HG03354 (cell line): ENCODE data around the gene MAGI2.

Experiments used
- ATAC-seq: cut with Tn5 transposase; IDR thresholded peaks from one replicate; pipeline ENCODE4 v1.9.1; 2021; ENCODE audit warnings: mild to moderate bottlenecking; ENCODE audit not compliant: unreplicated experiment, poor library complexity, severe bottlenecking

MAGI2 gene

DNA sequence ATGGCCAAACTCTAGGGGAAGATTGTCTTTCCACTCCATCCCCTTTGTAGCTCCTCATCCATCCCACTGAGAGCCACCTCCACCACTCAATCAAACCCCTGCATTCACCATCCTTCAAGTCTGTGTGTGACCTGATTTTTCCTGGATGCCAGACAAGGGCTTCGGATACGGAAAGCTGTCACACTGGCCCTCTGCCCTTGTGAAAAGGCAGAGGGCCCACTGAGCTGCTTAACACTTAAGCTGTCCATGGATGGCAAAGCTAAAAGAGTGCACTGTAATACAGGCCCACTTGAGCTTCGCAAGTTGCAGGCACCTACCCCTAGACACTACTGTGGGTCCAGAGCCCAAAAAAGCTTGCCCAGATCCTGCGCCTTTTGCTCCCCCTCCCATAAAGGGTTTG, 237.2 kb downstream of the MAGI2 start:
- ATAC-seq, result no peak

DNA sequence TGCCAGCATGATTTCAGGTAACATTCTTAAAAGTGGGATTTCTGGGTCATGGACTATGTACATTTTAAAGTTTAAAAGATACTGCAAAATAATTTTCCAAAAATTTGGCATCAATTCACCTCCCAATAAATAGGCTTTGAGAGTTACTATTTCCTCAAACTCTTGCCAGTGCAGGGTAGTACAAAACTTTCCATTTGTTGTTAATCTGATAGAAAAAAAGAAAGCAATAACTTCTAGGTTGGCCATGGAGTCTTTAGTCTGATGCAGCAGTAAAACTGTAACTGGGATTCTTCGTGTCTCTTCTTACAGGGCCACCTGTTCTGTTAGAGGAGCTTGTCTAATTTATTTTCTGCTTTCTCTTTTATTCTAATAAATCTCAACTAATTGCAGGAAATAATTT, 241.1 kb downstream of the MAGI2 start:
- no peak for ATAC-seq

DNA sequence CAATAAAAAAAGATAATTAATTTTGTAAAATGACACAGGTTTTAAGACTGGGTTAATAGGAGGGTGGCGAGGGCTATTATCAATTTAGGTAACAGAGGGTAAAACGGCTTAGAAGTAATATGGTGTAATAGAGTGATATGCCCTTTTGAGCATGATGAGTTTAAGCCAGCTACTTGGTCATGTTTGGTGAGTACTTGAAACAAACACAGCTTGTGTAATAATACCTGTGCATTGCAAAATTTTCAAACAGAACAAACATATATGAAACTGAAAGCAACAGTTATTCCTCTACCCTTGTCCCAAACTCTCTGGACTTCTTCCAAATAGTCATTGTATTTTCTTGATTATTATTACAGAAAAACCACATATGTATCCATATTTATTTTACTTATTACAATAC, 241.7 kb downstream of the MAGI2 start:
- ATAC-seq, result no peak

DNA sequence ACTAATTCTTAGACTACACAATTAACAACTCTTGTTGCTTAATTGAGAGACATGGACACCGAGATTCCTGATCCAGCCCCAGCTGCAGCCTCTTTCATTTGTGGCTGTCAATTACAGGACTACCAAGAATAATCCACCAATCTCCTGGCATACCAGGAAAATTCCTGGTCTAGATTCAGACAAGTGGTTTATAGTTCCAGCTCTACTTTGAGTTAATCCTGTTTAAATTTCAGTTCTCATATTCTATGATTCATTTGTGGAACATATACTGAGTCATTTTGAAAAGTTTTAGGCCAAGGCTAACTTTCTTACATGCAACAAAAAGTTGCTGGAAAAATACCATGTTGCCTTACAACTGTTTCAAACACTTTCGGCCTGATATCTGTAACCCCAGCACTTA, 253.5 kb downstream of the MAGI2 start:
- no peak for ATAC-seq

DNA sequence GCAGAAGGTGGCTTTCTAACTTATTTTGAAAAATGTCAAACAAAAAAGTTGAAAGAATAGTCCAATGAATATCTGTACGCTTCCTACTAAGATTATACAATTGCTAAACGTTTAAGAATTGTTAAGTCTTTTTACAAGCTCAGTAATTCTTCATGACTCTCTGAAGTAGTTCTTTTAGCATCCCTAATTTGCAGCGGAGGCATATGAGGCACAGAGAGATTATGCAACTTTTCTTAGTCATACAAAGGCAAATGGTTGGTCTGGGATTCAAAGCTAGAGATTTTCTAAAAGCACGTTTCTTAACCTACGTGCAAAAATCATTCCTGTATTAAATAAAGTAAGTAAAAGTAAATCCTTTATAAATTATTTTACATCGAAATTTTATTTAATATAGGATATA, 254.2 kb downstream of the MAGI2 start:
- ATAC-seq, result no peak

DNA sequence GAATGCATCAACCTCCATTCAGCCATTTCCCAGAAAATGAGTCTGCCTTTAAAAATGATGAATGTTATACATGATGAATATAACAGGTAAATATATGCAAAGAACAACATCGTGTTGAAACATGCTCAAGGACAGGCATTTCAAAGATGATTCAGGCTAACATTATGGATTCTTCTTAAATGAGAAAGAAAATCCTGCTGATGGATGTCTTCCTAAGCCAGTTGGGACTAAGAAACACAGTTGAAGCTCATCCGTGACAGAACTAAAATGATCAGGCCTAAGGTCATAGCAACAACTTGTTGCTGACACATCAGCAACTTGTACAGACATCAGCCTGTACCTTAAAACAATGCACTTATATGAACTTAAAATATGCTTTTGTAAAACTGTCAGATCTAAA, 267.9 kb downstream of the MAGI2 start:
- no peak for ATAC-seq

DNA sequence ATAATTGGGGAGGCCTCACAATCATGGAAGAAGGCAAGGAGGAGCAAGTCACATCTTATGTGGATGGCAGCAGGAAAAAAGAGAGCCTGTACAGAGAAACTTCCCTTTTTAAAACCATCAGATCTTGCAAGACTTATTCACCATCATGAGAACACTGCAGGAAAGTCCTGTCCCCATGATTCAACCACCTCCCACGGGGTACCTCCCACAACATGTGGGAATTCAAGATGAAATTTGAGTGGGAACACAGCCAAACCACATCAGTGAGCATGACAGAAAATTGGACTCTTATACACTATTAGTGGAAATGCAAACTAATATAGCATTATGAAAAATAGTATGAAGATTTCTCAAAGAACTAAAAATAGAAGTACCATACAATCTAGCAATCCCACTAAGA, 271.2 kb downstream of the MAGI2 start:
- no peak for ATAC-seq

DNA sequence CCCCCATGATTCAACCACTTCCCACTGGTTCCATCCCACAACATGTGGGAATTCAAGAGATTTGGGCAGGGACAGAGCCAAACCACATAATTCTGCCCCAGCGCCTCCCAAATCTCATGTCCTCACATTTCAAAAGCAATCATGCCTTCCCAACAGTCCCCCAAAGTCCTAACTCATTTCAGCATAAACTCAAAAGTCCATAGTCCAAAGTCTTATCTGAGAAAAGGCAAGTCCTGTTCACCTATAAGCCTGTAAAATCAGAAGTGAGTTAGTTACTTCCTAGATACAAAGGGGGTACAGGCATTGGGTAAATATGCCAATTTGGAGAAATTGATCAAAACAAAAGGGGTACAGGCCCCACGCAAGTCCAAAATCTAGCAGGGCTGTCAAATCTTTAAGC, 272.9 kb downstream of the MAGI2 start:
- no peak for ATAC-seq

DNA sequence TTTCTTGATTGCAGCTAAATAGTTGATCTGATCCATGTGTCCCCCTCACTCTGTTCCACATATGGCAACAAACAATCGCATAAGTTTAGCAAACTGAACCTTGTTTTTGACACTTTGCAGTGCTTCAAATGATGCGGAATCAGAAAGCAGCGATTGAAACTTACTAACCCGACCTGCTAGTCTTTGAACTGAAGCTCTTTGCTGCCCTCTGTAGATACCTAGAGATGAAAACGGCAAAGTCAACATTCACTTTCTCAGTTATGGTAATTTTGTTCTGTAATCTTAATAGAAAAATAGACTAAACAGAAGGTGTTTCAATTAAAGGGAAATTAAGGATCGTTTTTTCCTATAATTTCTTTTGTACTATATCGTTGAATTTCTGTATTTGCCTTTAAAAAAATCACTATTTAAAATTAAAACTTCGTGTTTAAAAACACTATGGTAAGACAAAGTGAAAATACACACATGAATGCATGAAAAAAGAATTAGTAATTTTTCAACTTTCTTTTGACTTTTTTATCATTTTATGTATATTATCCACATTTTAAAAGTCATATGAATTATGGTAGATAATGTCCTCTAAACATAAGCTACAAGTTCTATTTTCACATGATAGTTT, 276.5 kb downstream of the MAGI2 start:
- peak; percentile 57 for ATAC-seq

DNA sequence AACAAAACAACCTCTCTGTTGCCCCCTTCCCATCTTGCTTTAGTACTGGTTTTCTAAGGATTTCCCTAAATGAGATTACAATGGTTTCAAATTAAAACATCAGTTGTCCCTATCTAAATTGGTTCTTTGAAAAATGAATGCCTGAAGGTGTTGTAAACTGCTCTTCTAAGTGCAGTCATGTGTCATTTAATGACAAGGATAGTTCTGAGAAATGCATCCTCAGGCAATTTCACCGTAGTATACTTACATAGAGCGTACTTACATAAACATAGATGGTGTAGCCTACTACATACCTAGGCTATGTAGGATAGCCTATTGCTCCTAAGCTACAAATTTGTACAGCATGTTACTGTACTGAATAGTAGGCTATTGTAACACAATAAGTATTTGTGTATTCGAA, 278.1 kb downstream of the MAGI2 start:
- ATAC-seq, result no peak

DNA sequence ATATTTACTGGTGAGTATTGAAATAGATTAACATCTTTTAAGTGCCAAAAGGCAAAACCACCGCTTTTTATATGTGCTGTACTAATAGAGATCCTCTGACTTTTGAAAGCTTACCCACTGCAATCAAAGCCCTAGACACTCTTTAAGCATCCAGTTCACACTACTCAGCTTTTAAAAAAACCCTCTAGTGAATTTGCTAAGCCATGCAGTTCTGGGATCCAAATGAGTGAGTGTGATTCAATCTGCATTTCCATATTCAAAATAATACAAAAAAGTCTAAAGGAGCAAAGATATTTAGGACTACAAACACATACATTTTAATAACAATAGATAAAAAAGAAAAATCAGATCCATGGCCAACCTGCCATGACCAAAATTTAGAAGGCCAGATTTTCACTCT, 288.2 kb downstream of the MAGI2 start:
- ATAC-seq, result no peak

DNA sequence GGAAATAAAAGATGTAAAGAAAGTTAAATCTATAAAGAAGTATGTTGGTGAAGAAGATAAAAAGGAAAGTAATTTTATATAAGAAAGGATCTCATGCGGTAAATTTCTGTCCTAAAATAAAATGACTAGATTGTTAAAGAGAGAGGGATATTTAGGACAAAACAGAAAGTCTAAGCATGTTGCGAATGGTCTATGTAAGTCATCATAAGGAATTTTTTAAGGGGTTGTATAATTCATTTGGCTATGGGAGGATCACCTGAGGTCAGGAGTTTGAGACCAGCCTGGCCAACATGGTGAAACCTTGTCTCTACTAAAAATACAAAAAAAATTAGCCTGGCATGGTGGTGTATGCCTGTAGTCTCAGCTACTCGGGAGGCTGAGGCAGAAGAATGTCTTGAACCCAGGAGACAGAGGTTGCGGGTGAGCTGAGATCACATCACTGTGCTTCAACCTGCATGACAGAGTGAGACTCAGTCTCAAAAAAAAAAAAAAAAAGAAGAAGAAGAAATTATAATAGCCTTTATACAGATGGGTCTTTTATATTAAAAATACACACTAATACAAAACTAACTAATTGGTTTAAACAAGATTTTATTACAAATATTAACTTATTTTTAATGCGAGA, 294.3 kb downstream of the MAGI2 start:
- ATAC-seq, result no peak

DNA sequence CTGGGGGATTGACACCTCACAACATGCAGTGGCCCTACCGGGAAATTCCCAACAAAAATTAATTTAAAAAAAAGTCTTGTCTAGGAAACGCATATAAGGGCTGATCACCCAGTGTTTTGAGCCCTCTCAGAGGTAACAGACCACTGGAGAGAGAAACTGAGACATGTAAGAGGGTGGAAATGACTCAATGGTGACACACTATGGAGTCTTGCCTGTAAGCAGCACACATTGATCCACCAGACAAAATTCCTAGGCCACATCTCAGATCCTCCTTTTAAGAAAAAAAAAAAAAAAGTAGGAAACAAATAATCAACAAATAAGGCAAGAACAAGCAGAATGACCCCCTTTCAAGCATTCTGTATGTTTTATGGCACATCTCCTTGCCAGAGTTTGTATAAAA, 296.2 kb downstream of the MAGI2 start:
- ATAC-seq, result no peak

DNA sequence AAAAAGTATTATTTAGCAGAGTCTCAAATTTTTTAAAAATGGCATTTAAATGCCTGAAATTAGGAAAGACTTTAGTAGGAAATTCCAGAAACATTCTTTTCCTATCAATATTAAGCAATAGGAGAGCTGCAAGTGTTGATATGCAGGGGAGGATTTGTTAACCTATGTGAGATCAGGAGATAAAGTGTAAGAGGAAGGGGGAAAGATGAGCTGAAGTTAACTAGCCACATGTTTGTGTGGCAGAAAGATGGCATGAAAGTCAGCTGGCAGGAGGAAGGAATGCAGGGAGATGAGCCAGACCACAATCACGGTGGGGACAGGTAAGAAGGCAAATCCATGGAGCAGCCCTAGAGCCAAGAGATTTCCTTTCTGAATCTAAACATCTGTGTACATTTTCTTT, 303.6 kb downstream of the MAGI2 start:
- ATAC-seq, result no peak

DNA sequence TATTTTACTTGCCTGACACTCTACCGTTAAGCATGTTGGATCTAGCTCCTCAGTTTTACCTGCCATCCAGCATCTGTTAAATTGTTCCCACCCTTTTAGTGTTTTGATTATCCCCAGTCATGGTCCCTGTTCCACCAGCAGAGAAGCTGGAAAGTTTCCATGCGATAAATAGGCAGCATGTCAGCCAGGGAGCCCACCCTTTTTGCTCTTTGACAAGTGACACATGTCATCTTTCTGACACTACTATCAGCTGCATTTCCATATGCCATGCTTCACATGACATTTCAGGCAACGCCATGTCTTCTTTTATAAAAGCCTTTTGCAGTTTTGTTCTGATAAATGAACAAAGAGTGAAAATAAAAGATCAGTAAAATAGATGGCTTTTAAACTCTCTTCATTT, 310.8 kb downstream of the MAGI2 start:
- ATAC-seq, result no peak

DNA sequence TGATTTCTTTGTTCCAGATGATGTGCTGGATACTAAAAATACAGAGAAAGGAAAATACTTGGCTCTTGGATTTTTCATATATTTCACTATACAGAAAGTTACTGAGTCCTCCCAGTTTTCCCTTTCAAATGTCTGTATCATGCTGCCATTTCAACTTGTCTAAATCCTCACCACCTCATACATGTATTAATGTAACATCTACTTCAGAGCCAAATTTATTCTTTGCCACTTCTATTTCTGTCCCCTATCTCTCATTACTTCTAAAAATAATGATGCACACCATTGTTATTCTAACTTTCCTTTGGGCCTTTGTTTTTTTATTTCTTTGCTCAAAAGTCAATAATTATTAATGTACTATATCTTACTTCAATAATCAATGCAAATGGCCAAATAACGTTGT, 312.2 kb downstream of the MAGI2 start:
- ATAC-seq, result no peak

DNA sequence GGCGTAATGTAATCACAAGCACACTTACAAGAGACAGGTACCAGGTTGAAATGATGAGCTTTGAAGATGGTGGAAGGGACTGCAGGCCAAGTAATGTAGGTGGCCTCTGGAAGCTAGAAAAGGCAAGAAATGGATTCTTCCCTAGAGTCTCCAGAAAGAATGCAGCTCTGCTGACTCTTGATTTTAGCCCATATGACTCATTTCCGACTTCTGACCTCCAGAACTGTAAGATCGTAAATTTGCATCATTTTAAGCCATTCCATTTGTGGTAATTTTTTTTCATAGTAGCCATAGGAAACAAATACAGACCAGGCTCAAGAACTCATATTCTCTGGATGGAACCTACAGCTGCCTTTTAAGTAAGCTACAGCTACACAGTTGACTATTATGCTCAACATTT, 315.5 kb downstream of the MAGI2 start:
- ATAC-seq, result no peak

DNA sequence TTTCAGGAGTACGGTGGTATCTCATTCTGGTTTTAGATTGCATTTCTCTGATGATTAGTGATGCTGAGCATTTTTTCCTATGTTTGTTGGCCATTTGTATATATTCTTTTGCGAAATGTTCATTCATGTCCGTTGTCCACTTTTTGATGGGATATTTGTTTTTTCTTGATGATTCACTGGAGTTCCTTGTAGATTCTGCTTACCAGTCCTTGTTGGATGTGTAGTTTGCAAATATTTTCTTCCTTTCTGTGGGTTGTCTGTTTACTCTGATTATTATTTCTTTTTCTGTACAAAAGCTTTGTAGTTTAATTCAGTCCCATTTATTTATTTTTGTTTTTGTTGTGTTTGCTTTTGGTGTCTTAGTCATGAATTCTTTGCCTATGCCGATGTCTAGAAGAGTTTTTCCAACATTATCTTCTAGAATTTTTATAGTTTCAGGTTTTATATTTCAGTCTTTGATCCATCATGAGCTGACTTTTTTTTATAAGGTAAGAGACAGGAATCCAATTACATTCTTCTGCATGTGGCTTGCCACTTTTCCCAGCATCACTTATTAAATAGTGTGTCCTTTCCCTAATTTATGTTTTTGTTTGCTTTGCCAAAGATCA, 320.5 kb downstream of the MAGI2 start:
- no peak for ATAC-seq

DNA sequence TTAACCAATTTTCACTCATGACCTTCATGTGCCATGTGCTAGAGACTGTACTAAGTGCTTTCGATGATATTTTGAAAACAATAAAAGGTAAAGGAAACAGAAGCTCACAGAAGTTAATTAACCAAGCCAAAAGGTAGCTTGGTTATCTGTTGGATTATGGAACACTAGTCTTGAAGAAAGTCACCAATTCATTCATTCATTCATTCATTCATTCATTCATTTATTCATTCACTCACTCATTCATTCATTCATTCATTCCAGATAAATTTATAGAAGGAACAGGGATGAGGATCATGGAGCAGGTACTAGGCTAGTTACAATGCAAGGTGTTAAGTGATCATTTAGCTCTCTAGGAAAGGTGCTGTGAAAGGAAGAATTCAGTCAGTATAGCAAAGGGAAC, 322.8 kb downstream of the MAGI2 start:
- ATAC-seq, result no peak

DNA sequence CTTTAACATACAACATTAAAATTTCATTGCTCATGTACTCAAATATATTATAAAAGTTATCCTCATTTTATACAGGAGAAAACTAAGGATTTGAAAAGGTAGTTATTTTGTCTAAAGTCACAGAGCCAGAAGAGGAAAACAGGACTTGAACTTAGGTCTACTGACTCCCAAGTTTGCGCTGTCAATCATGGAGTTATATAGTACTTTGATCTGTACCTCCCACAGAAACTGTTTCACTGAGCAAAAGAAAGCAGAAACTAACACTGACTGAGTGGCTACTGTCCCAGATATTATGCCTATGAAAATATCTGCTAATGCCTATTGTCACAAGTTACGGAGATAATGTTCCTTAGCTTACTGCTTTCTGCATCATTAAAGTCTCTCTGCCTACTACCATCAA, 329.1 kb downstream of the MAGI2 start:
- no peak for ATAC-seq

DNA sequence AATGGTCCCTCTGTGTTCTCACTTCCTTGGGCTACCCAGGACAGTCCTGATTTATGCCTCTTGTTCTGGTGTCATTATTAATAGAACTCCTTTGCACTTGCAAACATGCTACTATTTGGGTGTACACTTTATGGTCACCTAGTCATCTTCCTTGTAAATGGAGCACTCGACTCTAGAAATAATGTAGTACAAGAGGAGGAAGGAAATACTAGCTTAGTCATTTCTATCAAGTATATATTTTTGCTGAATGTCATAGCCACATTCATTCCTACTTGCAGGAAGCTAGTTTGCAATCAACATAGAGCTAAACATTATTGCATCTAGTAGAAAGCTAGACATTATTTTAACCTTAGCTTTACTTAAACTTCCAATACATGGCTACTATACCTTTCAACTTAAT, 335.3 kb downstream of the MAGI2 start:
- ATAC-seq, result no peak

DNA sequence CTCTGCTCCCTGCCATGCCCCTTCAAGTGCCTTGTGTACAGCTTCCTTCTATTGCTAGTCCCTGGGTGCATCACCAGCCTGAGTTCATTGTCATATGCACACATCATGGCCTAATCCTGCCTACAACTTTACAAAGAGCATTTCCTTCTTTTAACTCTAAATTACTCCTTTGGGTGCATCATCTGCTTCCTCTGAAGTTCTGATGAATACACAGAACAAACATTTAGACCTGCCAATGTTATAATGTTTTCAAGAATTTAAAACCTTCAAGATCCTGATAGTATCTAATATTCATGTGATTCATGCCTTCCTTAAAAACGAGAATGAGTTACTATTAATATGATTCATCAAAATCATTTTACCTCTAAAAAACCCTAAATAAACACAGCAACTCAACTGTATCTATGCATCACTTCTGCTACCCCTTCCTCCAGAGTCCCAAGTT, 357.1 kb downstream of the MAGI2 start:
- no peak for ATAC-seq
